HepG2 (cell line): ENCODE results near the gene TNS1. TPM values are rescaled to one million over a fixed set of nuclear protein-coding genes. Genes with fewer than 3 reads are reported as not detected.

Source experiments
- ATAC-seq: fragments of 200-7000 bp; cut with Tn5 transposase; 3 replicates; pipeline ENCODE4 v1.9.1; 2020; ENCODE audit warnings: mild to moderate bottlenecking, moderate library complexity
- BruUV-seq: library from RNA; stranded (reverse); fragments of 400-500 nt; replicated peaks from 2 replicates; lab custom pipeline; 2021; lab: Mats Ljungman, UMichigan
- CTCF ChIA-PET: fragments of 300-600 bp; formaldehyde crosslinking; extraction: SDS; loops from one replicate; lab custom pipeline; 2021; ENCODE audit warnings: low total read pairs, inconsistent platforms, low intra/inter-chr PET ratio; lab: Yijun Ruan, JAX
- POLR2A ChIA-PET: fragments of 350-600 bp; sonication (Branson Sonifier 250); formaldehyde crosslinking; loops from one replicate; lab custom pipeline; 2020; ENCODE audit warnings: antibody characterized with exemption, inconsistent platforms; lab: Yijun Ruan, JAX
- DNase-seq: peaks from one replicate; pipeline ENCODE4 v3.0.0-alpha.2; 2015; ENCODE audit warnings: low spot score
- FAIRE-seq: peaks from 3 replicates; lab custom pipeline; 2011; peaks lifted over from hg19 to GRCh38; lab: Jason Lieb, UNC
- H2AFZ ChIP-seq: one replicate; pipeline ENCODE4 v1.6.1; 2011; ENCODE audit warnings: low read length, inconsistent platforms
- H3K27ac ChIP-seq: fragments of 300-600 bp; 3 replicates; pipeline ENCODE4 v1.8.0; 2011; ENCODE audit warnings: mixed run types, mild to moderate bottlenecking, mixed read lengths, low read length, inconsistent platforms; ENCODE audit not compliant: insufficient read depth; ENCODE audit errors: extremely low read length
- H3K27me3 ChIP-seq, 2 experiments: fragments of 200-600 bp in 1 of 2; 2 replicates in 1 of 2; 3 replicates in 1 of 2; pipeline versions ENCODE4 v1.6.0 to v1.8.0; 2011; ENCODE audit warnings: low read length in 2 of 2, mild to moderate bottlenecking in 2 of 2, moderate library complexity in 2 of 2, inconsistent platforms in 1 of 2; ENCODE audit not compliant: insufficient read depth in 2 of 2, control insufficient read depth in 1 of 2
- H3K36me3 ChIP-seq, 2 experiments: fragments of 200-600 bp in 1 of 2; replicated peaks in 1 of 2; 2 replicates in 1 of 2; 3 replicates in 1 of 2; pipeline versions ENCODE4 v1.5.1 to v1.8.0; 2011; ENCODE audit warnings: low read length in 2 of 2, inconsistent platforms in 1 of 2; ENCODE audit not compliant: insufficient read depth in 2 of 2, control insufficient read depth in 1 of 2
- H3K4me1 ChIP-seq: 2 replicates; pipeline ENCODE4 v1.5.1; 2012; ENCODE audit warnings: low read length, inconsistent platforms; ENCODE audit not compliant: insufficient read depth
- H3K4me2 ChIP-seq: 2 replicates; pipeline ENCODE4 v1.6.0; 2011; ENCODE audit warnings: low read depth, low read length, inconsistent platforms
- H3K4me3 ChIP-seq, 3 experiments: fragments of 200-600 bp in 1 of 3; sonication (generic), shearing (Covaris generic) in 1 of 3; replicated peaks in 1 of 3; 2 replicates each; pipeline ENCODE4 v1.5.1; 2011 to 2016; ENCODE audit warnings: low read length in 3 of 3, inconsistent platforms in 2 of 3, low read depth in 2 of 3, mild to moderate bottlenecking in 2 of 3, control low read depth in 1 of 3, mixed read lengths in 1 of 3; ENCODE audit not compliant: insufficient read depth in 1 of 3
- H3K79me2 ChIP-seq: one replicate; pipeline ENCODE4 v1.6.1; 2011; ENCODE audit warnings: low read length, inconsistent platforms; ENCODE audit not compliant: insufficient read depth
- H3K9ac ChIP-seq: 2 replicates; pipeline ENCODE4 v1.6.0; 2011; ENCODE audit warnings: mild to moderate bottlenecking, low read depth, low read length, inconsistent platforms; ENCODE audit not compliant: insufficient read depth
- H3K9me3 ChIP-seq: 2 replicates; pipeline ENCODE4 v1.5.1; 2012; ENCODE audit warnings: mild to moderate bottlenecking, low read length
- H4K20me1 ChIP-seq: 2 replicates; pipeline ENCODE4 v1.6.0; 2011; ENCODE audit warnings: inconsistent platforms, mild to moderate bottlenecking, low read length, moderate library complexity; ENCODE audit not compliant: insufficient read depth
- FOXC1 ChIP-seq: sonication (generic); formaldehyde crosslinking; IDR thresholded peaks from 2 replicates; pipeline ENCODE4 v1.8.0; 2022; ENCODE audit warnings: mild to moderate bottlenecking, missing genetic modification reagents, borderline replicate concordance
- MTF1 ChIP-seq: sonication (generic); formaldehyde crosslinking; IDR thresholded peaks from 2 replicates; pipeline ENCODE4 v1.5.0; 2020; ENCODE audit warnings: missing genetic modification reagents
- NPAS2 ChIP-seq: sonication (generic); formaldehyde crosslinking; IDR thresholded peaks from 2 replicates; pipeline ENCODE4 v1.8.0; 2022; ENCODE audit warnings: mild to moderate bottlenecking, missing genetic modification reagents, borderline replicate concordance
- WGBS: methylation state at CpG from one replicate; pipeline ENCODE4 v1.1.6; 2017; ENCODE audit warnings: low lambda C conversion rate; 5-methylcytosine and 5-hydroxymethylcytosine counted together
- in situ Hi-C: cut with HindIII; loops from 2 replicates; pipeline ENCODE4 v1.10.0; 2017; ENCODE audit warnings: low pct_unique_long_range_greater_than_20kb; ENCODE audit not compliant: extremely low pct_ligation_motif_present
- intact Hi-C: fragments of 100-400 bp; cut with micrococcal nuclease; formaldehyde crosslinking; loops from one replicate; pipeline ENCODE4 v1.10.0; 2022; ENCODE audit not compliant: unreplicated experiment
- polyA plus RNA-seq, 8 experiments: library from polyadenylated mRNA; depleted of rRNA in 3 of 8; stranded (reverse) in 7 of 8; unstranded in 1 of 8; fragments of >200 nt; fragmentation: Illumina TruSeq in 4 of 8; extraction: Trizol in 4 of 8; gene quantifications; 2 replicates each; pipeline versions ENCODE4 v1.2.1 to v1.2.3, GENCODE V29; 2011 to 2016; ENCODE audit warnings: low read depth in 4 of 8, missing spikeins in 1 of 8, mixed read lengths in 1 of 8; ENCODE audit not compliant: insufficient read depth in 1 of 8
- total RNA-seq, 5 experiments: library from RNA; depleted of rRNA; stranded (reverse); fragments of >200 nt; fragmentation: Illumina TruSeq; extraction: Trizol; gene quantifications; 2 replicates each; pipeline ENCODE4 v1.2.3, GENCODE V29; 2016; ENCODE audit warnings: low read depth in 1 of 5
- TF ChIP-seq, protein P1 (sequence below): conservative IDR thresholded peaks from 2 replicates; pipeline ENCODE4 v1.6.1; 2018; ENCODE audit warnings: missing genetic modification reagents
- TF ChIP-seq, protein P2 (sequence below): sonication (generic); formaldehyde crosslinking; IDR thresholded peaks from 2 replicates; pipeline ENCODE4 v1.8.0; 2022; ENCODE audit warnings: missing genetic modification reagents, mild to moderate bottlenecking, moderate library complexity, borderline replicate concordance
- TF ChIP-seq, protein P3 (sequence below), 2 experiments: fragments of 450-650 bp in 1 of 2; sonication (generic) in 1 of 2; formaldehyde crosslinking; IDR thresholded peaks; 2 replicates each; pipeline versions ENCODE4 v1.5.0 to v1.8.0; 2020 to 2022; ENCODE audit warnings: mild to moderate bottlenecking in 1 of 2, missing genetic modification reagents in 1 of 2
- TF ChIP-seq, protein P4 (sequence below): sonication (generic); formaldehyde crosslinking; IDR thresholded peaks from 2 replicates; pipeline ENCODE4 v1.5.0; 2020; ENCODE audit warnings: mild to moderate bottlenecking, missing genetic modification reagents, borderline replicate concordance
- TF ChIP-seq, protein P5 (sequence below): sonication (generic); formaldehyde crosslinking; conservative IDR thresholded peaks from 2 replicates; pipeline ENCODE4 v1.4.0; 2020; ENCODE audit warnings: missing genetic modification reagents
- TF ChIP-seq, protein P6 (sequence below): sonication (generic); formaldehyde crosslinking; IDR thresholded peaks from 2 replicates; pipeline ENCODE4 v1.5.1; 2020; ENCODE audit warnings: mild to moderate bottlenecking, missing genetic modification reagents, moderate library complexity

TNS1 gene
- total and polyA plus RNA-seq, 2 of the 13 experiments (the other 11 are each of a cell fraction or from before 2014, with no cell fraction given): 1.9 to 118 TPM

DNA sequence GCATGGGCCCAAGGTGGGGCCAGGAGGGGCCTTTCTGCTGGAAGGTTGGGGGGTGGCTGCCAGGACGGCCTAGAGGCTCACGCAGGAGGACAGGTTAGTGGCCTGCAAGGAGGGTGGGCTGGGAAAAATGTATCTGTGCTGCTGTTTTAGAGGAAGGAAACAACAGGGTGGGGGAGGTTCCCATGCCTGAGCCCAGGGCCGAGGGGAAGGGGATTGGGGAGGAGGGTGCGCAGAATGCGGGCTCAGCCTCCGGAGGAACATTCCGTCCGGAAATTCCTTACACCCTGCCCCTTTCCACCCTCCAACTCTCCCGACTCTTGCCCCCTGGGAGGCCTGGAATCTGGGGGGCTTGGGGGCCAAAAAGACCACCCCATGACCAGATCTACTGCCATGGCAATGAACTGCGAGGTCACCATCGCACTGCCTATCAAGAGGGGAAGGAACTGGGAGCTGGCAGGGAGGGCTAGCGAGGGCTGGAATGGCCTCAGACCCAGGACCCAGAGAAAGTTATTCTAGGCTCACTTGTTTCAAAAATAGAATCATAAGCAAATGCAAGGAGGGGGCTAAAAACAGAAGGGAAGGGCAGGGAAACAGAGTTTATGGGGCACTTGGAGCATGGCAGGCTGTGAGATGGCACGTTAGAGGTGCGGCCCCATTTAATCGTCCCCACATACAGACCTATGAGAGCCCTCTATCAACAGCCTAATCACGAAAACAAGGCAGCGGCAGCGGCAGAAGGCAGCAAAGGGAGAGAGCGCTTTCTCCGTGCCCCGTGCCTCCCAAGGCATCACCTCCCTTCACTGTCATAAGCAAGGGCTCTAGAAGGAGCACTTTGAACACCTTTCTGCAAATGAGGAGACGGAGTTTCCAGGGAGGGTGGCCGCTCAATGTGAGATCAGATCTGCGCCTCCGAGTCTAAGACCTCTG, 90.4 kb downstream of the TNS1 start:
- H3K79me2 ChIP-seq: no peaks in the 10 kb centered on the region
- no TSS peak for BruUV-seq
- in situ Hi-C loops (no loop called here), intact Hi-C loops (no loop called here)
- H3K27me3 ChIP-seq: no peaks in the 10 kb centered on the region
- ATAC-seq (no peak), DNase-seq (no peak), FAIRE-seq (no peak)
- H3K4me2 ChIP-seq: 0 out of 2 replicates have a peak overlapping the region, but pooled peaks have one; percentile 0
- WGBS: 91% methylated on average over 25 of the region's 25 CpGs
- H2AFZ ChIP-seq: no peak overlapping the region
- H3K27ac ChIP-seq: no peak overlapping the region
- H4K20me1 ChIP-seq: no peaks in the 10 kb centered on the region
- ChIA-PET POLR2A (no interaction called here), CTCF (no interaction called here)
- H3K36me3 ChIP-seq: peaks cover 4 to 10% of the 10 kb centered on the region in 2 experiments; a peak in 2 of 5 replicates
- H3K4me1 ChIP-seq: peaks cover 68% of the 10 kb centered on the region
- no peak overlapping the region for H3K4me3 ChIP-seq
- H3K9ac ChIP-seq: no peak overlapping the region
- no peaks in the 10 kb centered on the region for H3K9me3 ChIP-seq
- TF ChIP-seq, protein P1, sequence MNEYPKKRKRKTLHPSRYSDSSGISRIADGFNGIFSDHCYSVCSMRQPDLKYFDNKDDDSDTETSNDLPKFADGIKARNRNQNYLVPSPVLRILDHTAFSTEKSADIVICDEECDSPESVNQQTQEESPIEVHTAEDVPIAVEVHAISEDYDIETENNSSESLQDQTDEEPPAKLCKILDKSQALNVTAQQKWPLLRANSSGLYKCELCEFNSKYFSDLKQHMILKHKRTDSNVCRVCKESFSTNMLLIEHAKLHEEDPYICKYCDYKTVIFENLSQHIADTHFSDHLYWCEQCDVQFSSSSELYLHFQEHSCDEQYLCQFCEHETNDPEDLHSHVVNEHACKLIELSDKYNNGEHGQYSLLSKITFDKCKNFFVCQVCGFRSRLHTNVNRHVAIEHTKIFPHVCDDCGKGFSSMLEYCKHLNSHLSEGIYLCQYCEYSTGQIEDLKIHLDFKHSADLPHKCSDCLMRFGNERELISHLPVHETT: no peak
- TF ChIP-seq NPAS2 (CRISPR knock-in tag) (no peak), MTF1 (CRISPR knock-in tag) (no peak), FOXC1 (no peak)
- TF ChIP-seq, protein P2, sequence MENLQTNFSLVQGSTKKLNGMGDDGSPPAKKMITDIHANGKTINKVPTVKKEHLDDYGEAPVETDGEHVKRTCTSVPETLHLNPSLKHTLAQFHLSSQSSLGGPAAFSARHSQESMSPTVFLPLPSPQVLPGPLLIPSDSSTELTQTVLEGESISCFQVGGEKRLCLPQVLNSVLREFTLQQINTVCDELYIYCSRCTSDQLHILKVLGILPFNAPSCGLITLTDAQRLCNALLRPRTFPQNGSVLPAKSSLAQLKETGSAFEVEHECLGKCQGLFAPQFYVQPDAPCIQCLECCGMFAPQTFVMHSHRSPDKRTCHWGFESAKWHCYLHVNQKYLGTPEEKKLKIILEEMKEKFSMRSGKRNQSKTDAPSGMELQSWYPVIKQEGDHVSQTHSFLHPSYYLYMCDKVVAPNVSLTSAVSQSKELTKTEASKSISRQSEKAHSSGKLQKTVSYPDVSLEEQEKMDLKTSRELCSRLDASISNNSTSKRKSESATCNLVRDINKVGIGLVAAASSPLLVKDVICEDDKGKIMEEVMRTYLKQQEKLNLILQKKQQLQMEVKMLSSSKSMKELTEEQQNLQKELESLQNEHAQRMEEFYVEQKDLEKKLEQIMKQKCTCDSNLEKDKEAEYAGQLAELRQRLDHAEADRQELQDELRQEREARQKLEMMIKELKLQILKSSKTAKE (CRISPR knock-in tag): no peak
- TF ChIP-seq, protein P3, sequence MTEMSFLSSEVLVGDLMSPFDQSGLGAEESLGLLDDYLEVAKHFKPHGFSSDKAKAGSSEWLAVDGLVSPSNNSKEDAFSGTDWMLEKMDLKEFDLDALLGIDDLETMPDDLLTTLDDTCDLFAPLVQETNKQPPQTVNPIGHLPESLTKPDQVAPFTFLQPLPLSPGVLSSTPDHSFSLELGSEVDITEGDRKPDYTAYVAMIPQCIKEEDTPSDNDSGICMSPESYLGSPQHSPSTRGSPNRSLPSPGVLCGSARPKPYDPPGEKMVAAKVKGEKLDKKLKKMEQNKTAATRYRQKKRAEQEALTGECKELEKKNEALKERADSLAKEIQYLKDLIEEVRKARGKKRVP (CRISPR knock-in tag; IDR thresholded peaks at IDR 0.05): no peak
- TF ChIP-seq, protein P4, sequence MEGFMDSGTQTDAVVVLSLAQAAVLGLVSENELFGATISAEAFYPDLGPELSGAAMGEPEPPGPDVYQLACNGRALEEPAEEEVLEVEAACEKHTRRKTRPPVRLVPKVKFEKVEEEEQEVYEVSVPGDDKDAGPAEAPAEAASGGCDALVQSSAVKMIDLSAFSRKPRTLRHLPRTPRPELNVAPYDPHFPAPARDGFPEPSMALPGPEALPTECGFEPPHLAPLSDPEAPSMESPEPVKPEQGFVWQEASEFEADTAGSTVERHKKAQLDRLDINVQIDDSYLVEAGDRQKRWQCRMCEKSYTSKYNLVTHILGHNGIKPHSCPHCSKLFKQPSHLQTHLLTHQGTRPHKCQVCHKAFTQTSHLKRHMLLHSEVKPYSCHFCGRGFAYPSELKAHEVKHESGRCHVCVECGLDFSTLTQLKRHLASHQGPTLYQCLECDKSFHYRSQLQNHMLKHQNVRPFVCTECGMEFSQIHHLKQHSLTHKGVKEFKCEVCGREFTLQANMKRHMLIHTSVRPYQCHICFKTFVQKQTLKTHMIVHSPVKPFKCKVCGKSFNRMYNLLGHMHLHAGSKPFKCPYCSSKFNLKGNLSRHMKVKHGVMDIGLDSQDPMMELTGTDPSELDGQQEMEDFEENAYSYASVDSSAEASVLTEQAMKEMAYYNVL (CRISPR knock-in tag): no peak
- TF ChIP-seq, protein P5, sequence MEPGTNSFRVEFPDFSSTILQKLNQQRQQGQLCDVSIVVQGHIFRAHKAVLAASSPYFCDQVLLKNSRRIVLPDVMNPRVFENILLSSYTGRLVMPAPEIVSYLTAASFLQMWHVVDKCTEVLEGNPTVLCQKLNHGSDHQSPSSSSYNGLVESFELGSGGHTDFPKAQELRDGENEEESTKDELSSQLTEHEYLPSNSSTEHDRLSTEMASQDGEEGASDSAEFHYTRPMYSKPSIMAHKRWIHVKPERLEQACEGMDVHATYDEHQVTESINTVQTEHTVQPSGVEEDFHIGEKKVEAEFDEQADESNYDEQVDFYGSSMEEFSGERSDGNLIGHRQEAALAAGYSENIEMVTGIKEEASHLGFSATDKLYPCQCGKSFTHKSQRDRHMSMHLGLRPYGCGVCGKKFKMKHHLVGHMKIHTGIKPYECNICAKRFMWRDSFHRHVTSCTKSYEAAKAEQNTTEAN (CRISPR knock-in tag): no peak
- TF ChIP-seq, protein P6, sequence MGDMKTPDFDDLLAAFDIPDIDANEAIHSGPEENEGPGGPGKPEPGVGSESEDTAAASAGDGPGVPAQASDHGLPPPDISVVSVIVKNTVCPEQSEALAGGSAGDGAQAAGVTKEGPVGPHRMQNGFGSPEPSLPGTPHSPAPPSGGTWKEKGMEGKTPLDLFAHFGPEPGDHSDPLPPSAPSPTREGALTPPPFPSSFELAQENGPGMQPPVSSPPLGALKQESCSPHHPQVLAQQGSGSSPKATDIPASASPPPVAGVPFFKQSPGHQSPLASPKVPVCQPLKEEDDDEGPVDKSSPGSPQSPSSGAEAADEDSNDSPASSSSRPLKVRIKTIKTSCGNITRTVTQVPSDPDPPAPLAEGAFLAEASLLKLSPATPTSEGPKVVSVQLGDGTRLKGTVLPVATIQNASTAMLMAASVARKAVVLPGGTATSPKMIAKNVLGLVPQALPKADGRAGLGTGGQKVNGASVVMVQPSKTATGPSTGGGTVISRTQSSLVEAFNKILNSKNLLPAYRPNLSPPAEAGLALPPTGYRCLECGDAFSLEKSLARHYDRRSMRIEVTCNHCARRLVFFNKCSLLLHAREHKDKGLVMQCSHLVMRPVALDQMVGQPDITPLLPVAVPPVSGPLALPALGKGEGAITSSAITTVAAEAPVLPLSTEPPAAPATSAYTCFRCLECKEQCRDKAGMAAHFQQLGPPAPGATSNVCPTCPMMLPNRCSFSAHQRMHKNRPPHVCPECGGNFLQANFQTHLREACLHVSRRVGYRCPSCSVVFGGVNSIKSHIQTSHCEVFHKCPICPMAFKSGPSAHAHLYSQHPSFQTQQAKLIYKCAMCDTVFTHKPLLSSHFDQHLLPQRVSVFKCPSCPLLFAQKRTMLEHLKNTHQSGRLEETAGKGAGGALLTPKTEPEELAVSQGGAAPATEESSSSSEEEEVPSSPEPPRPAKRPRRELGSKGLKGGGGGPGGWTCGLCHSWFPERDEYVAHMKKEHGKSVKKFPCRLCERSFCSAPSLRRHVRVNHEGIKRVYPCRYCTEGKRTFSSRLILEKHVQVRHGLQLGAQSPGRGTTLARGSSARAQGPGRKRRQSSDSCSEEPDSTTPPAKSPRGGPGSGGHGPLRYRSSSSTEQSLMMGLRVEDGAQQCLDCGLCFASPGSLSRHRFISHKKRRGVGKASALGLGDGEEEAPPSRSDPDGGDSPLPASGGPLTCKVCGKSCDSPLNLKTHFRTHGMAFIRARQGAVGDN (CRISPR knock-in tag): peak; percentile 47; the same call in 1 of the 2 replicates
